Left renal pelvis (tissue), 4 donors: ENCODE results near the gene FBLN2. TPM values are rescaled to one million over a fixed set of nuclear protein-coding genes. Genes with fewer than 3 reads are reported as not detected.
A peak's percentile ranks its signal among the peaks of the same experiment; 100 is the strongest.

Source experiments
- DNase-seq, 4 donors: peaks; one replicate each; pipeline ENCODE4 v3.0.0-alpha.2; 2013; ENCODE audit warnings: low read depth in 4 of 4, low spot score in 3 of 4
- polyA plus RNA-seq, 4 donors: library from polyadenylated mRNA; unstranded; fragments of 120-200 nt; gene quantifications; one replicate each; pipeline ENCODE4 v1.2.1, GENCODE V29; 2013; ENCODE audit not compliant: insufficient read length in 4 of 4

The FBLN2 gene
- polyA plus RNA-seq, 4 donors, result 25.6 to 97.3 (median 34.6) TPM

GRCh38 chr3:13634615-13635014 lies 85.7 kb downstream of the FBLN2 start:
- DNase-seq, result no peak

DNA sequence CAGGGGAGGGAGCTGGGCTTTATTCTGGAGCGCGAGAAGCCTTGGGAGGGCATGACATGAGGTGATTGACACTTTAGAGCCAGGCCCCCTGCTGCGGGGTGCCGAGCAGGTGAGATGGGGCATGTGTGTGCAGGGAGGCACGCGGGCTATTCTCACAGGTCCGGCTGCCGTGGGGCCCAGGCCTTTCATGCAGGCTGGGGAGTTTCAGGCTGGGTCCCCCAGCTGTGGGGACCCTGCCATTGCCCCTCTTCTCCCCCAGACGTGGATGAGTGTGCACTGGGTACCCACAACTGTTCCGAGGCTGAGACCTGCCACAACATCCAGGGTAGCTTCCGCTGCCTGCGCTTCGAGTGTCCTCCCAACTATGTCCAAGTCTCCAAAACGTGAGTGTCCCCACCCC lies 87.3 kb downstream of the FBLN2 start:
- DNase-seq, result no peak

DNA sequence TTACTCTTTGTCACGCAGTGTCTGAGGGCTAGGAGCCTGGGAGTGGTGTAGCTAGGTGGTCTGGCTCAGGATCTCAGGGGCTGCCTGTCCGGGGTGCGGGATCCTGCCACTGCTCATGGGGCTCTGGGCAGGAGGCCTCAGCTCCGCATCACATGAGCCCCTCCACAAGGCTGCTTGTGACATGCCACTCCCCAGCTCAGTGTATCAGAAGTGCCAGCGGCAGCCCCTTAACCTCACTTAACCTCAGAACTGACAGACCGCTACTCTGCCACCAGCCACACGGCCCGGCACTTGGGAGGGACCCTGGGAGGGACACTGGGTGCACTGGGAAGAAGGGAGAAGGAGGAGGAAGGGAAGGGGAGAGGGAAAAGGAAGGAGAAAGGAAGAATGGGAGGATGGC lies 87.9 kb downstream of the FBLN2 start:
- no peak for DNase-seq

- DNase-seq, result no peak
Measured at GRCh38 chr3:13637311-13637891, 88.5 kb downstream of the FBLN2 start.

GRCh38 chr3:13637953-13638352 lies 89.0 kb downstream of the FBLN2 start:
- no peak for DNase-seq

GRCh38 chr3:13638927-13639326 lies 90.0 kb downstream of the FBLN2 start:
- DNase-seq, result no peak

GRCh38 chr3:13642597-13642996 lies 93.7 kb downstream of the FBLN2 start:
- no peak for DNase-seq

DNA sequence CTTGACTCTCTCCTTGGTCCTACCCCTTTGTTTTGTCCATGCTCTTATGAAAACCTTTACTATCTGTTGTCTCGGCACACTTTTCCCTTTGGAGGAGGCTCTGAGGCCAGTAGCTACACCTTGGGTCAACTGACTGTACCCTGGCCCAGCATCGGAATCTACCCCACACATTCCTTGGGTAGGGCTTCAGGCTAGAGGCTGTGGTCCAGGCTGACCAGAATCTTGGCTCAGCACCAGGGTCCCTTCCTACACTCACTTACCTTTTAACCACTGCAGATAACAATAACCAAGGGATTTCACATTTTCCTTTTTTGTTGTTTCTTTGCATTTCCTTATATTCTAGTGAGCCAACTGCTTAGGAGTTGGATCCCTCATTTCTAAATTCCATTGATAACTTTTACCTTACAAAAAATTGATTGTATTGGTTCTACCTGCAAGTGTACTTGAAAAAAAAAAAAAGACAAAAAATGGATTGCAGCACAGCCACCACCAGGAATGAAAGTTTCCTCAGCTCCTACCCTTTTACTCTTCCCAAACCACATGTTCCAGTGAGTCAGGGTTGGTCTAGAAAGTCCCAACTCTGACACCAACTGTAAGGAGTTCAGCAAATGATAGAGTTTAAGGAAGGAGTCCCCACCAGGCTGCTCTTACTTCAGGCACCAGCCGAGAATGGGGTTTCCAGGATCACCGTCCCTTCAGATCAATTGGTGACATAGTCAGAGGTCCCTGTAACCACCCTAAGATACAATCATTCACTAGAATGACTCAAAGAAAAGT lies 95.6 kb downstream of the FBLN2 start:
- no peak for DNase-seq

DNA sequence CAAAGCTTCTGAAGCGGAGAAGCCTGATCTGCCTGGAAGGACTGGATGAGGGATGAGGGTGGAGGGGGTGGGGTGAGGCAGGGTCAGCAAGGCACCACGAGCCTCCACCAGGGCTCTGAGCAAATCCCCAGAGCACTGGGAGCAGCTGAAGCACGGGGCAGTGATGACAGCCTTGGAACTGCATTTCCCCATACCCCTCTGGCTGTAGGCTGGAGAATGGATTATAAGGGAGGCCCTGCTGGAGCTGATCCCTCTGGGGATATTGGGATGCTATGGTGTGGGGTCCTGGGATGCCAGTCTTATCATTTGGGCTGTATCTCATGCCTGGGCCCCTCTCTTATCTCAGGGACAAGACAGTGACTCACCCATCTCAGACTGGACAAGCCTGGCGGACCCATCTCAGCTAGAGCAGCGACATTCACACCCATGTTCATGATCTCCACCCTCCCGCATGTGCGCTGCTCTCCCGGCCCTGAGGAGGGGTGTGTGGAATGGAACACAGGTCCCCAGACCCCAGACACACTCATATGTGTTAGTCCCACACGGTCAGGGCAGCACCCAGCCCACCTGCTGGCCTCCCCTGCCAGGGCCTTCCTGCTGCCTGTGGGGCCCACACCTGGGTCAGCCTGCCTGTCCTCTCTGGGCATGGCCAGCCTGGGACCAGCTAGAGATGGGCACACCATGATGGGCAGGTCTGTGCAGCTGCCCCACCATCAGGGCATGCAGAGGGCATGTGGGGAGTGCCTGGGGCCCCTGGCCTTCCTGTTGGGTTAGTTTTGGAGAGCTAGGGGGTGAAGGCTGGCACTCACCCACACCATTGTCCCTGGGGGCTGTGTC lies 97.1 kb downstream of the FBLN2 start:
- DNase-seq, result no peak

DNA sequence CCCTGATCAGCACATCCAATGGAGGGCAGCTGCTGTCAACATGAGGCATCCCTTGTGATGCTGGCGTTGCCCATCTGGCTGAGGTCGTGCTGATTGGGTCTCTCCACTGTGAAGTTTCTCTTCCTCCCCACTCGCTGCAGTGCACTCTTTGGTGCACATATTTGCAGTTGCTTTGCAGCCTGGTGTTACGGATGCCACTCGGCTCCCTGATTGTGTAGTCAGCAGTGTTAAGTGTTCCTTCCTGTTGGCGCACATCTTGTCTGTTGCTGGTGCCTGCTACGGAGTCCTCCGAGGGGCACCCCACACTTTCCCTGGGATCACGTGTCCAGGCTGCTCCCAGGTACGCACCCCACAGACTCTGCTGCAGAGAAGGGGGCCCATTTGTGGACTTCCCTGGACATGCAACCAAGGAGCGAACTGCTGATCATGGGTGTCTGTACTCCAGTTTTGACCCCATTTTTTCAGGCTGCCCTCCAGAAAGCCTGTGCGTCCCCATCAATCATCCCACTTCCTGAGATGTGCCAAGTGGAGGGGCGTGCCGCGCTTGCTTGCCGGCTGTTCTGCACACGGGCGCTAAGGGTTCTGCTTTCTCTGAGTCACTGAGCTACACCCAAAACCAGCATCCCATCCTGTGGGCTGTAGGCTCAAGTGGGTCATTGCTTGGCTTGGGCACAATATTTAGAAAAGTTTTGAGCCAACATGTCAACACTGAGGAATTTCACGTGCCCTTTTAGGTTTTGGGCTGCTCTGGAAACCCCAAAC lies 98.6 kb downstream of the FBLN2 start:
- no peak for DNase-seq

GRCh38 chr3:13648060-13649001 lies 99.4 kb downstream of the FBLN2 start:
- peak in 3 of 4 donors; percentile 57 to 66 (median 61) for DNase-seq

DNA sequence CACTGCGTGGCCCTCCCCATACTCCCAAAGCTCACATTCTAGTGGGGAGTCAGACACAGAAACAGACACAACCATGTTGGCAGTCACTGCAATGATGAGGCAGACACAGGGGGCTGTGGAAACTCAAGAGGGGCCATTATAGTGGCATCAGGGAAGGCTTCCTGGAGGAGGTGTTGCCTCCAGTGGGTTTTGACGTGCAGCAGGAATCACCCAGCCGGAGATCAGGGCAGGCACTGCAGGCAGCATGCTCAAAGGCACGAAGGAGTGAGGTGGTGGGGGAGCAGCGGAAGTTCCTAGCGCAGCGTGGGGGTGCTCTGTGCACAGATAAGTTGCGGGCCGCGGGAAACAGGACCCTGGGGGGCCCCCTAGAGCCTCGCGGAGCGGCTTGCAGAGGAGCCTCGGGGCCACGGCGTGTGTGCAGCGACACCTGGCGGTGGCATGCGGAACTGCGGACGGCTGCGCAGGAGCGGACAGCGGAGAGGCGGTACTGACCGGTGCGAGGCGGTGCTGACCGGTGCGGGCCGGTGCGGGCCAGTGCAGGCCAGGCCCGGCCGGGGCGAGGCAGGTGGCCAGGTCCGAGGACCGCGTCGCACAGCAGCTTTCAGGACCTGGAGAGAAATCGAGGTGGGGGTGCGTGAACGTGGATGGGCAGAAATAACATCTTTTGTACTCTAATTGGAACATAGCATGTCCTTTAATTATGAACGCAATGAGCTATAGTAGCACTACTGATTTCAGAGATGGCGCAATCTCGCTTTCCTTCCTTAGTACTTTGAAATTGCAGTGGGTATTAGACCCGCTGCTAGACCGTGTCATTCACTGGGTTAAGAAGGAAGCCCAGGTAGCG lies 101.5 kb downstream of the FBLN2 start:
- DNase-seq, result peak in 3 of 4 donors; percentile 57 to 62 (median 59)

DNA sequence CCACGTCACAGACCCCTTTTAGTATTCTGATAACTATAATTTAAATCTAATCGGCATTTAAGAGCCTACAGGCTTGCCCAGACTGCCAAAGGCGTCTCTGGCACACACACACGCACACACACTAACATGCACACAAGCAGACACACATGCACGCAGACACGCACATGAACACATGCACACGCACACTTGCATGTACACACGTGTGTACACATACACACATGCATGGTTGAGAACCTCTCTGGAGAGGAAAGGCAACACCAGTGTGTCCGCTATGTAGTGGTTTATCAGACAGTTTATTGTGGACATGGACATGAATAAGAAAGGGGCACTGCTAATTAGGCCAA lies 102.1 kb downstream of the FBLN2 start:
- DNase-seq, result no peak

DNA sequence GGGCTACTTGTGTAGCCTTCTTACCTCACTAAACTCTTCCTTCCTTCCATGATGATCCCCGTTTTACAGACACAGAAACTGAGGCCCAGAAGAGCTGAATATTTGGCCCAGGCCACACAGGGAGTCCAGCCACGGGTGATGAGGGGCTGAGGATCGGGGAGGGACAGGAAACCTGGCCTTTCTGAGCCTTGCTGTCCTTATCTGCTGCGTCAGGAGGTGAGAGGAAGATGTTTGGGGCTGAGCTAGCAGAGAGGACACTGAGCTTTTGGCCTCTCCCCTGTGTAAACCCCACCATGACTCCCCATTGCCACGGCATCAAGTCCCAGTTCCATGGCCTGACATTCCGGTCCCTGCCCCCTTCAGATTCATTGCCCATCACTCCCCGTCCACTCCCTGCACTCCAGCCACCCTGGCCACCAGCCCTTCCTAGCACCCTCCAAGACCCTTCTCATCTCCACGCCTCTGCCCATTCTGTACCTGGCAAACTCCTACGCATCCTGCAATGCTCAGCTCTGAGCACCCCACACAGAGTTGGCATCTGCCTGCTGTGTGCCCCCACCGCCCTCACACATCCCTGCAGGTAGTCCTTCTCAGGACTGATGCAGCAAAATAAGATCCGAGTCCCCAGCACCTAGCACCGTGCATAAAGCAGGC lies 103.0 kb downstream of the FBLN2 start:
- no peak for DNase-seq

GRCh38 chr3:13652728-13653127 lies 103.8 kb downstream of the FBLN2 start:
- DNase-seq, result no peak

GRCh38 chr3:13653631-13654279 lies 104.8 kb downstream of the FBLN2 start:
- no peak for DNase-seq

DNA sequence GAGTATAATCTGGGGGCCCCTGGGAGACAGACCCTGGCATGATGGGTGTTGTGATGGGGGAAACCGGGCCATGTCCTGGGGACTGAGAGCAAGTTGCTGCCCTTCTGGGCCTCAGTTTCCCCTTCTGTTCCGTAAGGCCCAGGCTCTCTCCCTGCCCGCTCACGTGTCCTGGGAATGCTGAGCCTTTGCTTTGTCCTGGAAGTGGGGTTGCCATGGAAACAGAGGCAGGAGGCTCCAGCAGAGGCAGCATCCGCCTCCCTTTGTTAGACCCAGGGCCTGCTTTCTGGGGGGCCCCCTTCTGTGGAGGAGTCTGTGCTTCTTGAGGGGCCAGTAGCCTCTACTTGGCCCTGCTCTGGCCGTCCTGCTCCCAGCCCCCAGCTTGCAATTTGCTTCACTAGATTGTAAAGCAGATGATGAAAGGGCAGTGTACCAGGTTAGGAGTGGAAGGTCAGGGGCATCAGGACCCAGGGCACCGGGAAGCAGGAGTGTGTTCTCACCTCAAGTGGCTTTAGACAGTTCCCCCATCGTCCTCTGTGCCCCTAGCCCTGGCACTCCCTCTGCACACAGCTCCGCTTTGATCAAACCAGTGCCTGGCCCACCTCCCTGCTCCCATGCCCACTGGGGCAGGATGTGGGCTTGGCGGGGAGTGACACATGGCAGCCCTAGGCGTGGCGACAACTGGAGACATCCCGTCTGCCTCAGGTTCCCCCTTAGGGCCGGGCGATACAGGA lies 105.6 kb downstream of the FBLN2 start:
- DNase-seq, result no peak
